Suprapubic skin (tissue), 4 donors: ENCODE results near the gene COL26A1. TPM values are rescaled to one million over a fixed set of nuclear protein-coding genes. Genes with fewer than 3 reads are reported as not detected.

Source experiments
- DNase-seq, 2 donors: peaks; one replicate each; pipeline ENCODE4 v3.0.0-alpha.2; 2019; ENCODE audit warnings: low spot score in 2 of 2
- H3K27ac ChIP-seq: fragments of 200-600 bp; sonication (generic); one replicate; pipeline ENCODE4 v1.5.1; 2019
- H3K27me3 ChIP-seq: fragments of 200-600 bp; sonication (generic); one replicate; pipeline ENCODE4 v1.5.1; 2019
- H3K36me3 ChIP-seq: fragments of 200-600 bp; sonication (generic); one replicate; pipeline ENCODE4 v1.5.1; 2019
- H3K4me1 ChIP-seq: fragments of 200-600 bp; sonication (generic); one replicate; pipeline ENCODE4 v1.5.1; 2019
- H3K4me3 ChIP-seq: fragments of 200-600 bp; sonication (generic); one replicate; pipeline ENCODE4 v1.5.1; 2019; ENCODE audit warnings: mild to moderate bottlenecking
- H3K9me3 ChIP-seq: fragments of 200-600 bp; sonication (generic); one replicate; pipeline ENCODE4 v1.5.1; 2019
- EP300 ChIP-seq: sonication (generic); formaldehyde crosslinking; IDR thresholded peaks from one replicate; pipeline ENCODE4 v1.6.1; 2017; ENCODE audit warnings: antibody characterized with exemption
- POLR2A ChIP-seq, 2 donors: fragments of 450-650 bp; IDR thresholded peaks; one replicate each; pipeline ENCODE4 v1.6.1; 2017; ENCODE audit warnings: antibody characterized with exemption in 2 of 2, mild to moderate bottlenecking in 2 of 2, moderate library complexity in 2 of 2
- POLR2AphosphoS5 ChIP-seq, 3 donors: sonication (generic); formaldehyde crosslinking; IDR thresholded peaks; one replicate each; pipeline ENCODE4 v1.6.1; 2017; ENCODE audit warnings: antibody characterized with exemption in 3 of 3
- WGBS: methylation state at CpG from one replicate; pipeline ENCODE4 v1.1.5; 2018; 5-methylcytosine and 5-hydroxymethylcytosine counted together
- total RNA-seq, 4 donors: library from RNA; depleted of rRNA; stranded (reverse); fragments of >200 nt; gene quantifications; one replicate each; pipeline ENCODE4 v1.1.0, GENCODE V29; 2016
- TF ChIP-seq, protein P1 (sequence below), 2 donors: fragments of 200-600 bp in 1 of 2; fragments of 450-650 bp in 1 of 2; sonication (generic) in 1 of 2; IDR thresholded peaks; one replicate each; pipeline ENCODE4 v1.5.1; 2016 to 2019; ENCODE audit warnings: antibody characterized with exemption in 2 of 2, mild to moderate bottlenecking in 1 of 2, moderate library complexity in 1 of 2

The COL26A1 gene
- total RNA-seq, 4 donors from 2014 or later, result 1.1 TPM; not detected in 3

DNA sequence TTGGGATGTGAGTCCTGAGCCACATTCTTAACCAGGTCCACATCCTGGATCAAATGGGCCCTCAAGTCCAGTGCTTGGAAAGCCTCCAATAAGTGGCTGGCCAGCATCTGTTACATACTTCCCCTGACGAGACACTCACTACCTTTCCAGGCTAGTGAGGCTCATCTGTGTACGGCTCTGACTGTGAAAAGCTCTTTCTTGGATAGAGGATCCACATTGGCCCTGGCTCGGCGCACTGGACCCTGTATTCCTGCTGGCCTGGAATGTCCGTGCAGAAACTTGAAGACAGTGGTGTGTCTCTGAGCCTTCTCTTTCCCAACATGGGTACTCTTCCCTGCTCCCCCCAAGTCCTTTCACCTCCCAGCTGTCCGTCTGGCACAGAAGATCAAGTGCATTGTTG is 230.9 kb downstream of the COL26A1 start:
- Histone ChIP-seq H3K4me3 (no peak overlapping the region), H3K27me3 (peaks cover 42% of the 10 kb centered on the region), H3K36me3 (no peaks in the 10 kb centered on the region), H3K4me1 (peaks cover 11% of the 10 kb centered on the region), H3K27ac (no peak overlapping the region), H3K9me3 (no peaks in the 10 kb centered on the region)
- DNase-seq, result peak in 1 of 2 donors; percentile 37
- 73% methylated on average over 1 of the region's 6 CpGs for WGBS
- TF ChIP-seq POLR2A (IDR thresholded peaks at IDR 0.05) (no peak), EP300 (no peak), POLR2AphosphoS5 (IDR thresholded peaks at IDR 0.05) (no peak)
- TF ChIP-seq, protein P1, sequence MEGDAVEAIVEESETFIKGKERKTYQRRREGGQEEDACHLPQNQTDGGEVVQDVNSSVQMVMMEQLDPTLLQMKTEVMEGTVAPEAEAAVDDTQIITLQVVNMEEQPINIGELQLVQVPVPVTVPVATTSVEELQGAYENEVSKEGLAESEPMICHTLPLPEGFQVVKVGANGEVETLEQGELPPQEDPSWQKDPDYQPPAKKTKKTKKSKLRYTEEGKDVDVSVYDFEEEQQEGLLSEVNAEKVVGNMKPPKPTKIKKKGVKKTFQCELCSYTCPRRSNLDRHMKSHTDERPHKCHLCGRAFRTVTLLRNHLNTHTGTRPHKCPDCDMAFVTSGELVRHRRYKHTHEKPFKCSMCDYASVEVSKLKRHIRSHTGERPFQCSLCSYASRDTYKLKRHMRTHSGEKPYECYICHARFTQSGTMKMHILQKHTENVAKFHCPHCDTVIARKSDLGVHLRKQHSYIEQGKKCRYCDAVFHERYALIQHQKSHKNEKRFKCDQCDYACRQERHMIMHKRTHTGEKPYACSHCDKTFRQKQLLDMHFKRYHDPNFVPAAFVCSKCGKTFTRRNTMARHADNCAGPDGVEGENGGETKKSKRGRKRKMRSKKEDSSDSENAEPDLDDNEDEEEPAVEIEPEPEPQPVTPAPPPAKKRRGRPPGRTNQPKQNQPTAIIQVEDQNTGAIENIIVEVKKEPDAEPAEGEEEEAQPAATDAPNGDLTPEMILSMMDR (IDR thresholded peaks at IDR 0.05), result no peak

DNA sequence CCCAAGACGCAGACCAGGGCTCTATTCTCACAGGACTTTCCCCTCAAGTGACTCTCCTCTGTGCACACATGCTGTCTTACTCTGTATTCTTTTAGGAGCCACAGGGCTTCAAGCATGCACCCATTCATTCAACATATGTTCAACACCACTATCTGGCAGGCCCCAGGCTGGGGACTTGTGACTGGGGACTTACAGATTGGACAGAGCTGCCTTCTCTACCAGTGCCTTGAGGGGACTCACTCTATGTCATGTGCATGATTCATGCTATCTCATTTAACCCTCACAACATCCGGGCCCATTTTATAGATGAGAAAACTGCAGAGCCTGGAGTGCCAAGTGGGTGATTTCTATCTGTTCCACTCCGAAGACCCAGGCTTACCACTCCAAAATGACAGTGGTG is 232.1 kb downstream of the COL26A1 start:
- no peak for DNase-seq
- no peak for TF ChIP-seq POLR2AphosphoS5 (IDR thresholded peaks at IDR 0.05)
- TF ChIP-seq POLR2A (IDR thresholded peaks at IDR 0.05), result no peak
- TF ChIP-seq EP300, result no peak
- TF ChIP-seq, protein P1 (IDR thresholded peaks at IDR 0.05), result no peak
- no peak overlapping the region for H3K4me3 ChIP-seq
- H3K27me3 ChIP-seq, result peaks cover 39% of the 10 kb centered on the region
- peaks cover 17% of the 10 kb centered on the region for H3K4me1 ChIP-seq
- no peaks in the 10 kb centered on the region for H3K36me3 ChIP-seq
- 82% methylated on average over 3 of the region's 3 CpGs for WGBS
- no peaks in the 10 kb centered on the region for H3K9me3 ChIP-seq
- H3K27ac ChIP-seq, result no peak overlapping the region

DNA sequence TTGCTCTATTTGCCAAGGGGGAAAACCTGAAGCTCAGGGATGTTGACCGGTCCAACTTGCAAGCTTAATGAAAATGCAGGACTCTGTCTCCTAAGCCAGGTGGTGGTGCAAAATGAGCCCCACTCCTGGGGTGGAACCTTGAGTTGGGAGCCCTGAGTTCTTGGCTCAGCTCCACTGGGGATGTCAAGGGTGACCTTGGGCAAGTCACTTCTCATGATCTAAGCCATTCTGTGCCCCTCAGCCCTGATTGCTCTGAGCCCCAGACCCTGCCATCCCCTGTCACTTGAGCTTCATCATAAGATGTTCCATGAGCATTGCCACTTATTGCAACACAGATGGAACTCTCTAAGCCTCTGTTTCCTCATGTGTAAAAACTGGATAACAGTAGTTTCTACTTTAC is 232.6 kb downstream of the COL26A1 start:
- Histone ChIP-seq H3K9me3 (no peaks in the 10 kb centered on the region), H3K4me1 (peaks cover 14% of the 10 kb centered on the region), H3K27ac (no peak overlapping the region), H3K27me3 (peaks cover 40% of the 10 kb centered on the region), H3K36me3 (no peaks in the 10 kb centered on the region), H3K4me3 (no peak overlapping the region)
- no peak for DNase-seq
- WGBS, result 100% methylated on average over 1 of the region's 1 CpG
- TF ChIP-seq POLR2A (IDR thresholded peaks at IDR 0.05) (no peak), POLR2AphosphoS5 (IDR thresholded peaks at IDR 0.05) (no peak), EP300 (no peak)
- TF ChIP-seq, protein P1 (IDR thresholded peaks at IDR 0.05), result no peak

DNA sequence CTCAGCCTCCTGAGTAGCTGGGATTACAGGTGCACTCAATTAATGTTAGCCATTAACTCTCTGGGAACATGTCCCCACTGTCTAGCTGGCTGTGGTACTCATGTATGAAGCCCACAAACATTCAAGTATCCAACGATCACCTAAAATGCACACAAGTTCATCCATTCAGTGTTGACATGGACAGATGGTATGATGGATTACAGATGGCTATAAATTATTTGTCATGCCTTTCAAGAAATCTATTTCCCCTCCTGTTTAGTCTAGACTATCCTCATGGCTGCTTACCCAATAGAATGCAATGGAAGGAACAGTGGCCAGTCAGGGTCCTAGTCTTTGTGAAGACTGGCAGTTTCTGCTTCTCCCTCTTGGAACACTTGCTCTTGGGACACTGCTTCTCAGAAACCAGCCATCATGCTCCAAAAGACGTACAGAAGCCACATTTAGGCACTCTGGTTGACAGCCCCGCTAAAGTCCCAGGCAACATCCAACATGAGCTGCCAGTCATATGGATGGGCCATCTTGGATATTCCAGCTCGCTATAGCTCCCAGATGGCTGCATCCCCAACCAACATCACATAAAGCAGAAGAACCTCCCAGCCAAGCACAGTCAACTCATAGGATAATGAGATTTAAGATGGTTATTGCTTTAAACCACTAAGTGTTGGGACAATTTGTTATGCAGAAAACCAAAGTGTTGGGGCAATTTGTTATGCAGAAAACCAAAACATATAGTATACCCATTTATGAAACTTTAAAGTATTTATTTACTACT is 233.3 kb downstream of the COL26A1 start:
- Histone ChIP-seq H3K36me3 (no peaks in the 10 kb centered on the region), H3K27me3 (peaks cover 45% of the 10 kb centered on the region), H3K9me3 (no peaks in the 10 kb centered on the region), H3K4me3 (no peak overlapping the region), H3K27ac (no peak overlapping the region), H3K4me1 (peaks cover 7% of the 10 kb centered on the region)
- 86% methylated on average over 4 of the region's 4 CpGs for WGBS
- TF ChIP-seq POLR2A (IDR thresholded peaks at IDR 0.05) (no peak), POLR2AphosphoS5 (IDR thresholded peaks at IDR 0.05) (no peak)
- TF ChIP-seq, protein P1 (IDR thresholded peaks at IDR 0.05), result no peak
- DNase-seq, result peak in 1 of 2 donors; percentile 20

DNA sequence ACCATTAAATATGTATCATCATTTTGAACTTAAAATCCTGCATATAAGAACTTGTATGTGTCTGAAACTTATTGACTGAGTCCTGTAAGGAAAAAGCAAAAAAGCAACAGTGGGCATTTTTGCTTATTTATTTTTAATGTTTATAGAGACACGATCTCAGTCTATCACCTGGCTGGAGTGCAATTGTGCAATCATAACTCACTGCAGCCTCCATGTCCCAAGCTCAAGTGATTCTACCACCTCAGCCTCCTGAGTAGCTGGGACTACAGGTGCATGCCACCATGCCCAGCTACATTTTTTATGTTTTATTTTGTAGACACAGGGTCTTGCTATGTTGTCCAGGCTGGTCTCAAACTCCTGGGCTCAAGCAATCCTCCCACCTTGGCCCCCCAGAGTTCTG is 234.2 kb downstream of the COL26A1 start:
- DNase-seq, result no peak
- Histone ChIP-seq H3K4me1 (peaks cover 7% of the 10 kb centered on the region), H3K9me3 (no peaks in the 10 kb centered on the region), H3K27ac (no peak overlapping the region), H3K36me3 (no peaks in the 10 kb centered on the region), H3K27me3 (peaks cover 55% of the 10 kb centered on the region), H3K4me3 (no peak overlapping the region)
- 81% methylated on average over 1 of the region's 1 CpG for WGBS
- TF ChIP-seq EP300 (no peak), POLR2A (IDR thresholded peaks at IDR 0.05) (no peak), POLR2AphosphoS5 (IDR thresholded peaks at IDR 0.05) (no peak)
- TF ChIP-seq, protein P1 (IDR thresholded peaks at IDR 0.05), result no peak
